Hepatocyte (in vitro differentiated cells): ENCODE measurements around the gene ARID1A.

Experiments
- CTCF ChIP-seq: fragments of 200-600 bp; sonication (generic); IDR thresholded peaks from 2 replicates; pipeline ENCODE4 v1.5.1; 2016; ENCODE audit warnings: antibody characterized with exemption, mild to moderate bottlenecking; ENCODE audit not compliant: poor library complexity
- EZH2 ChIP-seq: fragments of 200-600 bp; sonication (generic); IDR thresholded peaks from 2 replicates; pipeline ENCODE4 v1.6.1; 2016; ENCODE audit warnings: antibody characterized with exemption, mild to moderate bottlenecking, borderline replicate concordance
- EZH2phosphoT487 ChIP-seq: fragments of 200-600 bp; sonication (generic); IDR thresholded peaks from one replicate; pipeline ENCODE4 v1.6.1; 2018; ENCODE audit warnings: antibody characterized with exemption, mild to moderate bottlenecking, low read depth, moderate library complexity; ENCODE audit not compliant: unreplicated experiment, severe bottlenecking

GRCh38 chr1:26811057-26811456, 115.2 kb downstream of the ARID1A start:
- no peak for TF ChIP-seq CTCF
- TF ChIP-seq EZH2 = no peak
- no peak for TF ChIP-seq EZH2phosphoT487
